Measurements from ENCODE around the gene GPR153. TPM values are rescaled to one million over a fixed set of nuclear protein-coding genes. Genes with fewer than 3 reads are reported as not detected.
A peak's percentile ranks its signal among the peaks of the same experiment; 100 is the strongest.
"Not testable (repeated sequence)": the region's sequence is repeated elsewhere in the genome, so short reads cannot be mapped to it uniquely, and the experiment has no call there.

Gene GPR153
- 4.1 and 9.2 TPM in 2 replicates for total RNA-seq (2012; rRNA removed)

GRCh38 chr1:6260961-6261614 is at the start of gene GPR153:
Gene GPR153 (minus strand): TSS chr1:6261098. CDS start chr1:6254905, 6,193 bp downstream.
- Histone ChIP-seq H3K36me3 (ENCODE audit: insufficient read depth, low read length) (no peaks in the 10 kb centered on the region), H3K4me1 (ENCODE audit: control insufficient read depth, insufficient read depth, low read length) (peaks cover 46% of the 10 kb centered on the region), H3K4me2 (ENCODE audit: low read length) (peak within 1 kb of the TSS; percentile 86), H3K9ac (ENCODE audit: low read depth, low read length) (peak within 1 kb of the TSS; percentile 63), H3K4me3 (ENCODE audit: low read length) (peak within 1 kb of the TSS; percentile 70), H3K27me3 (ENCODE audit: control insufficient read depth, insufficient read depth, low read length) (no peaks in the 10 kb centered on the region), H3K9me3 (replicated peaks; ENCODE audit: low read length) (no peaks in the 10 kb centered on the region)

- Histone ChIP-seq H3K4me2 (ENCODE audit: low read length) (no peak overlapping the region), H3K9ac (ENCODE audit: low read depth, low read length) (no peak overlapping the region), H3K36me3 (ENCODE audit: insufficient read depth, low read length) (peaks cover 17% of the 10 kb centered on the region), H3K4me1 (ENCODE audit: control insufficient read depth, insufficient read depth, low read length) (no peaks in the 10 kb centered on the region), H3K9me3 (replicated peaks; ENCODE audit: low read length) (no peaks in the 10 kb centered on the region), H3K27me3 (ENCODE audit: control insufficient read depth, insufficient read depth, low read length) (no peaks in the 10 kb centered on the region), H3K4me3 (ENCODE audit: low read length) (no peak overlapping the region)
Observed at GRCh38 chr1:6310116-6310848, 49.4 kb upstream of the GPR153 start.

GRCh38 chr1:6309564-6309963 is 48.7 kb upstream of the GPR153 start:
- Histone ChIP-seq H3K36me3 (ENCODE audit: insufficient read depth, low read length) (peaks cover 11% of the 10 kb centered on the region), H3K9ac (ENCODE audit: low read depth, low read length) (no peak overlapping the region), H3K4me3 (ENCODE audit: low read length) (no peak overlapping the region), H3K4me2 (ENCODE audit: low read length) (no peak overlapping the region), H3K27me3 (ENCODE audit: control insufficient read depth, insufficient read depth, low read length) (no peaks in the 10 kb centered on the region), H3K9me3 (replicated peaks; ENCODE audit: low read length) (no peaks in the 10 kb centered on the region), H3K4me1 (ENCODE audit: control insufficient read depth, insufficient read depth, low read length) (no peaks in the 10 kb centered on the region)

GRCh38 chr1:6308449-6308848 is 47.6 kb upstream of the GPR153 start:
- Histone ChIP-seq H3K9ac (ENCODE audit: low read depth, low read length) (no peak overlapping the region), H3K4me3 (ENCODE audit: low read length) (no peak overlapping the region), H3K4me1 (ENCODE audit: control insufficient read depth, insufficient read depth, low read length) (no peaks in the 10 kb centered on the region), H3K4me2 (ENCODE audit: low read length) (no peak overlapping the region), H3K27me3 (ENCODE audit: control insufficient read depth, insufficient read depth, low read length) (no peaks in the 10 kb centered on the region), H3K36me3 (ENCODE audit: insufficient read depth, low read length) (peaks cover 10% of the 10 kb centered on the region), H3K9me3 (replicated peaks; ENCODE audit: low read length) (no peaks in the 10 kb centered on the region)

- not testable (repeated sequence) for H3K9ac ChIP-seq (ENCODE audit: low read depth, low read length); H3K9me3 ChIP-seq (replicated peaks; ENCODE audit: low read length); H3K4me1 ChIP-seq (ENCODE audit: control insufficient read depth, insufficient read depth, low read length); H3K27me3 ChIP-seq (ENCODE audit: control insufficient read depth, insufficient read depth, low read length); H3K4me3 ChIP-seq (ENCODE audit: low read length); H3K4me2 ChIP-seq (ENCODE audit: low read length)
- peaks cover 10% of the 10 kb centered on the region for H3K36me3 ChIP-seq (ENCODE audit: insufficient read depth, low read length)
Observed at GRCh38 chr1:6307682-6308081, 46.8 kb upstream of the GPR153 start.

- Histone ChIP-seq H3K27me3 (ENCODE audit: control insufficient read depth, insufficient read depth, low read length) (no peaks in the 10 kb centered on the region), H3K4me2 (ENCODE audit: low read length) (no peak overlapping the region), H3K4me1 (ENCODE audit: control insufficient read depth, insufficient read depth, low read length) (no peaks in the 10 kb centered on the region), H3K4me3 (ENCODE audit: low read length) (no peak overlapping the region), H3K9ac (ENCODE audit: low read depth, low read length) (no peak overlapping the region), H3K36me3 (ENCODE audit: insufficient read depth, low read length) (peaks cover 10% of the 10 kb centered on the region), H3K9me3 (replicated peaks; ENCODE audit: low read length) (no peaks in the 10 kb centered on the region)
Observed at GRCh38 chr1:6307099-6307498, 46.2 kb upstream of the GPR153 start.

- Histone ChIP-seq H3K4me3 (ENCODE audit: low read length) (no peak overlapping the region), H3K4me1 (ENCODE audit: control insufficient read depth, insufficient read depth, low read length) (peaks cover 10% of the 10 kb centered on the region), H3K27me3 (ENCODE audit: control insufficient read depth, insufficient read depth, low read length) (no peaks in the 10 kb centered on the region), H3K9ac (ENCODE audit: low read depth, low read length) (no peak overlapping the region), H3K36me3 (ENCODE audit: insufficient read depth, low read length) (no peaks in the 10 kb centered on the region), H3K9me3 (replicated peaks; ENCODE audit: low read length) (no peaks in the 10 kb centered on the region), H3K4me2 (ENCODE audit: low read length) (no peak overlapping the region)
Observed at GRCh38 chr1:6303397-6304012, 42.6 kb upstream of the GPR153 start.

- Histone ChIP-seq H3K36me3 (ENCODE audit: insufficient read depth, low read length) (no peaks in the 10 kb centered on the region), H3K4me1 (ENCODE audit: control insufficient read depth, insufficient read depth, low read length) (peaks cover 10% of the 10 kb centered on the region), H3K4me3 (ENCODE audit: low read length) (no peak overlapping the region), H3K9ac (ENCODE audit: low read depth, low read length) (no peak overlapping the region), H3K4me2 (ENCODE audit: low read length) (no peak overlapping the region), H3K9me3 (replicated peaks; ENCODE audit: low read length) (no peaks in the 10 kb centered on the region), H3K27me3 (ENCODE audit: control insufficient read depth, insufficient read depth, low read length) (no peaks in the 10 kb centered on the region)
Observed at GRCh38 chr1:6302568-6302967, 41.7 kb upstream of the GPR153 start.

- no peaks in the 10 kb centered on the region for H3K36me3 ChIP-seq (ENCODE audit: insufficient read depth, low read length)
Observed at GRCh38 chr1:6301526-6301925, 40.6 kb upstream of the GPR153 start.

GRCh38 chr1:6300342-6301048 is 39.6 kb upstream of the GPR153 start:
- Histone ChIP-seq H3K4me1 (ENCODE audit: control insufficient read depth, insufficient read depth, low read length) (peaks cover 10% of the 10 kb centered on the region), H3K36me3 (ENCODE audit: insufficient read depth, low read length) (no peaks in the 10 kb centered on the region), H3K27me3 (ENCODE audit: control insufficient read depth, insufficient read depth, low read length) (no peaks in the 10 kb centered on the region), H3K4me3 (ENCODE audit: low read length) (no peak overlapping the region), H3K4me2 (ENCODE audit: low read length) (no peak overlapping the region), H3K9ac (ENCODE audit: low read depth, low read length) (peak overlapping the region; percentile 26), H3K9me3 (replicated peaks; ENCODE audit: low read length) (no peaks in the 10 kb centered on the region)

More at GRCh38 chr1:6301526-6301925, 40.6 kb upstream of the GPR153 start:
- Histone ChIP-seq H3K27me3 (ENCODE audit: control insufficient read depth, insufficient read depth, low read length) (no peaks in the 10 kb centered on the region), H3K4me1 (ENCODE audit: control insufficient read depth, insufficient read depth, low read length) (peaks cover 10% of the 10 kb centered on the region), H3K9me3 (replicated peaks; ENCODE audit: low read length) (no peaks in the 10 kb centered on the region), H3K9ac (ENCODE audit: low read depth, low read length) (no peak overlapping the region), H3K4me3 (ENCODE audit: low read length) (no peak overlapping the region), H3K4me2 (ENCODE audit: low read length) (no peak overlapping the region)

GRCh38 chr1:6299557-6300165 is 38.8 kb upstream of the GPR153 start:
- no peaks in the 10 kb centered on the region for H3K9me3 ChIP-seq (replicated peaks; ENCODE audit: low read length)
- H3K9ac ChIP-seq (ENCODE audit: low read depth, low read length) = peak overlapping the region; percentile 26
- no peaks in the 10 kb centered on the region for H3K36me3 ChIP-seq (ENCODE audit: insufficient read depth, low read length)

More at GRCh38 chr1:6299557-6300165, 38.8 kb upstream of the GPR153 start:
- Histone ChIP-seq H3K4me3 (ENCODE audit: low read length) (no peak overlapping the region), H3K27me3 (ENCODE audit: control insufficient read depth, insufficient read depth, low read length) (no peaks in the 10 kb centered on the region), H3K4me1 (ENCODE audit: control insufficient read depth, insufficient read depth, low read length) (peaks cover 16% of the 10 kb centered on the region), H3K4me2 (ENCODE audit: low read length) (no peak overlapping the region)
